Aorta (tissue), 5 donors: ENCODE measurements around the gene GOLGA6L26. TPM values are rescaled to one million over a fixed set of nuclear protein-coding genes. Genes with fewer than 3 reads are reported as not detected.
"Not testable (repeated sequence)": the region's sequence is repeated elsewhere in the genome, so short reads cannot be mapped to it uniquely, and the experiment has no call there.

Source experiments
- ATAC-seq: fragments of 200-7000 bp; cut with Tn5 transposase; one replicate; pipeline ENCODE4 v1.9.1; 2022; ENCODE audit warnings: moderate library complexity; ENCODE audit not compliant: low FRiP score
- DNase-seq, 2 donors: peaks; one replicate each; pipeline ENCODE4 v3.0.0-alpha.2; 2020
- H3K27ac ChIP-seq, 2 donors: one replicate each; pipeline ENCODE4 v1.5.1; 2013; ENCODE audit warnings: low read length in 2 of 2, mild to moderate bottlenecking in 2 of 2, moderate library complexity in 2 of 2, control low read depth in 1 of 2, inconsistent platforms in 1 of 2, low read depth in 1 of 2
- H3K27me3 ChIP-seq, 2 donors: one replicate each; pipeline ENCODE4 v1.6.1; 2013; ENCODE audit warnings: control low read depth in 1 of 2, low read length in 1 of 2, mild to moderate bottlenecking in 1 of 2, moderate library complexity in 1 of 2; ENCODE audit not compliant: insufficient read depth in 2 of 2, control insufficient read depth in 1 of 2
- H3K36me3 ChIP-seq, 2 donors: one replicate each; pipeline ENCODE4 v1.6.1; 2013; ENCODE audit warnings: control low read depth in 1 of 2, low read length in 1 of 2, mild to moderate bottlenecking in 1 of 2; ENCODE audit not compliant: insufficient read depth in 2 of 2, control insufficient read depth in 1 of 2
- H3K4me1 ChIP-seq, 2 donors: one replicate each; pipeline ENCODE4 v1.6.1; 2013; ENCODE audit warnings: low read length in 2 of 2, control low read depth in 1 of 2, mild to moderate bottlenecking in 1 of 2, moderate library complexity in 1 of 2; ENCODE audit not compliant: insufficient read depth in 2 of 2, control insufficient read depth in 1 of 2
- H3K4me3 ChIP-seq, 2 donors: one replicate each; pipeline ENCODE4 v1.5.1; 2013; ENCODE audit warnings: low read length in 2 of 2, control low read depth in 1 of 2, mild to moderate bottlenecking in 1 of 2
- H3K9me3 ChIP-seq: one replicate; pipeline ENCODE4 v1.6.1; 2013; ENCODE audit warnings: mild to moderate bottlenecking, low read length; ENCODE audit not compliant: control insufficient read depth
- WGBS, 2 donors: extraction: QIAGEN DNeasy Blood & Tissue Kit; methylation state at CpG; one replicate each; pipeline ENCODE4 v1.1.7; 2013; 5-methylcytosine and 5-hydroxymethylcytosine counted together
- intact Hi-C, 2 donors: fragments of 100-400 bp; cut with DNase I; formaldehyde crosslinking; loops; one replicate each; pipeline versions ENCODE4 v1.14.2 to v1.15.0; 2022
- long read RNA-seq, 2 donors: library from polyadenylated mRNA; unstranded; transcript quantifications; one replicate each; pipeline ENCODE4 v2.0.0, GENCODE V29; 2020 to 2021
- polyA plus RNA-seq, 2 donors: library from polyadenylated mRNA; stranded (reverse); fragments of 200-250 nt; gene quantifications; one replicate each; pipeline ENCODE4 v1.2.3, GENCODE V29; 2013
- total RNA-seq, 2 donors: library from RNA; stranded (reverse); fragmentation: NEBNext Ultra II Directional; extraction: Animal tissue kit (Norgen Biotek cat#: 25700); gene quantifications; one replicate each; pipeline ENCODE4 v1.2.1, GENCODE V29; 2021
- donor health status: healthy with polysubstance abuse.
- donor health status: Bipolar disorder and iron deficiency.
- donor health status: DM: no; HTN: no; CAD: no.
- donor health status: DM: no; HTN: no; CAD: no.
- donor health status: DM: yes; HTN: yes; CAD: no.

GOLGA6L26 gene
- not detected for total RNA-seq
- not detected for polyA plus RNA-seq
- long read RNA-seq, donor 1: 0 reads
- long read RNA-seq, donor 2: 0 reads

- H3K4me1 ChIP-seq, H3K4me3 ChIP-seq, H3K27ac ChIP-seq, intact Hi-C loops, H3K9me3 ChIP-seq, ATAC-seq, DNase-seq, H3K27me3 ChIP-seq, H3K36me3 ChIP-seq: not testable (repeated sequence)
- WGBS, 2 donors: no CpG with 5 or more reads among the region's 7 CpGs
Observed at GRCh38 chr15:23334096-23334495, at the start of gene GOLGA6L26. GOLGA6L26 (minus strand) TSS chr15:23334196; CDS start chr15:23334135, 61 bp downstream.

GRCh38 chr15:23381192-23381591, 47.2 kb upstream of the GOLGA6L26 start:
- H3K27me3 ChIP-seq, DNase-seq, intact Hi-C loops, H3K9me3 ChIP-seq, H3K27ac ChIP-seq, H3K4me3 ChIP-seq, H3K36me3 ChIP-seq, H3K4me1 ChIP-seq: not testable (repeated sequence)
- 56 to 68% methylated on average over 7 of the region's 7 CpGs for WGBS, 2 donors
- ATAC-seq: peak; percentile 22

GRCh38 chr15:23380700-23381099, 46.7 kb upstream of the GOLGA6L26 start:
- ATAC-seq, H3K36me3 ChIP-seq, H3K9me3 ChIP-seq, DNase-seq, H3K4me1 ChIP-seq, H3K4me3 ChIP-seq, H3K27ac ChIP-seq, H3K27me3 ChIP-seq, intact Hi-C loops: not testable (repeated sequence)
- 52 to 68% methylated on average over 4 of the region's 4 CpGs for WGBS, 2 donors

GRCh38 chr15:23378946-23379345, 45.0 kb upstream of the GOLGA6L26 start:
- intact Hi-C loops: loop anchor here in 1 of 2 donors (10.0 kb wide), 1 partner anchor 46 kb away; no protein-coding TSS in a partner anchor
- 91 to 93% methylated on average over 13 of the region's 13 CpGs for WGBS, 2 donors
- H3K36me3 ChIP-seq: not testable (repeated sequence)

GRCh38 chr15:23374226-23374625, 40.2 kb upstream of the GOLGA6L26 start:
- intact Hi-C loops: loop anchor here in 1 of 2 donors (10.0 kb wide), 1 partner anchor 51 kb away; no protein-coding TSS in a partner anchor

More at GRCh38 chr15:23378946-23379345, 45.0 kb upstream of the GOLGA6L26 start:
- not testable (repeated sequence) for H3K4me1 ChIP-seq, H3K27ac ChIP-seq, H3K9me3 ChIP-seq, ATAC-seq, H3K27me3 ChIP-seq, DNase-seq, H3K4me3 ChIP-seq

GRCh38 chr15:23372891-23373600, 39.0 kb upstream of the GOLGA6L26 start:
- not testable (repeated sequence) for H3K4me1 ChIP-seq, H3K27me3 ChIP-seq, H3K9me3 ChIP-seq, H3K36me3 ChIP-seq, ATAC-seq, H3K4me3 ChIP-seq, H3K27ac ChIP-seq, DNase-seq
- intact Hi-C loops: loop anchor here in 1 of 2 donors (10.0 kb wide), 1 partner anchor 52 kb away; no protein-coding TSS in a partner anchor
- WGBS, 2 donors: 96 to 97% methylated on average over 40 of the region's 40 CpGs

More at GRCh38 chr15:23374226-23374625, 40.2 kb upstream of the GOLGA6L26 start:
- DNase-seq, H3K9me3 ChIP-seq, H3K27ac ChIP-seq, H3K36me3 ChIP-seq, ATAC-seq, H3K27me3 ChIP-seq, H3K4me1 ChIP-seq, H3K4me3 ChIP-seq: not testable (repeated sequence)
- 93 to 95% methylated on average over 10 to 11 of the region's 11 CpGs for WGBS, 2 donors

- ATAC-seq: peak; percentile 33
Observed at GRCh38 chr15:23372284-23372683, 38.3 kb upstream of the GOLGA6L26 start.

GRCh38 chr15:23371868-23372267, 37.9 kb upstream of the GOLGA6L26 start:
- not testable (repeated sequence) for DNase-seq, H3K36me3 ChIP-seq, H3K9me3 ChIP-seq, H3K4me3 ChIP-seq, H3K27me3 ChIP-seq, H3K4me1 ChIP-seq, ATAC-seq
- intact Hi-C loops: loop anchor here in 1 of 2 donors (10.0 kb wide), 1 partner anchor 53 kb away; no protein-coding TSS in a partner anchor
- peak overlapping the region in 1 of 2 donors; percentile 64 for H3K27ac ChIP-seq
- 13 to 22% methylated on average over 3 of the region's 3 CpGs for WGBS, 2 donors

More at GRCh38 chr15:23372284-23372683, 38.3 kb upstream of the GOLGA6L26 start:
- no peak overlapping the region for H3K4me3 ChIP-seq
- H3K9me3 ChIP-seq: no peaks in the 10 kb centered on the region
- DNase-seq: peak; percentile 67 to 79
- peaks cover 0 to 2% of the 10 kb centered on the region in 2 donors for H3K4me1 ChIP-seq
- H3K27me3 ChIP-seq: no peaks in the 10 kb centered on the region
- intact Hi-C loops: loop anchor here in 1 of 2 donors (10.0 kb wide), 1 partner anchor 53 kb away; no protein-coding TSS in a partner anchor
- H3K27ac ChIP-seq: peak overlapping the region; percentile 30 to 64
- WGBS, 2 donors: 48 to 54% methylated on average over 15 of the region's 15 CpGs
- no peaks in the 10 kb centered on the region for H3K36me3 ChIP-seq
